ENCODE results near the gene SUGP2.

The SUGP2 gene

DNA sequence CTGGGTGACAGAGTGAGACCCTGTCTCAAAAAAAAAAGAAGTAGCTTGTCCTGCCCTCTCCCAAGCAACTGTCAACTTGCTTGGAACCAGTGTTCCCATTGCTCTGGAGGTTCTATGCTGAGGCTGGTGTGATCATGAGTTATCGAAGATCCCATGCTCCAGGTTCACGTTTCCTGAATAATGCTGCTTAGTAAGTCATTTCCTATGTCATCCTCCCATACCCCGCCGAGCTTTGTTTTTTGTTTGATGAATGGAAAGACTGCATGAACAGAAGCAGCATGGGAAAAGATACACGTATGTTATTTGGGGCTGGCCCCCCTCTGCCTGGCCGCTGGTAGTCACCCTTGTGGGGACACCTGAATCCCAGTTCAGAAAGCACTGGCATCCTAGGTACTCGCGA, 41.8 kb upstream of the SUGP2 start:
- no peak overlapping the region for H3K4me3 ChIP-seq (replicated peaks in 1 of 2; ENCODE audit: low read depth in 2 of 2, low read length in 2 of 2)
- DNase-seq (ENCODE audit: low read depth in 2 of 2) = no peak
- TF ChIP-seq, protein P1, sequence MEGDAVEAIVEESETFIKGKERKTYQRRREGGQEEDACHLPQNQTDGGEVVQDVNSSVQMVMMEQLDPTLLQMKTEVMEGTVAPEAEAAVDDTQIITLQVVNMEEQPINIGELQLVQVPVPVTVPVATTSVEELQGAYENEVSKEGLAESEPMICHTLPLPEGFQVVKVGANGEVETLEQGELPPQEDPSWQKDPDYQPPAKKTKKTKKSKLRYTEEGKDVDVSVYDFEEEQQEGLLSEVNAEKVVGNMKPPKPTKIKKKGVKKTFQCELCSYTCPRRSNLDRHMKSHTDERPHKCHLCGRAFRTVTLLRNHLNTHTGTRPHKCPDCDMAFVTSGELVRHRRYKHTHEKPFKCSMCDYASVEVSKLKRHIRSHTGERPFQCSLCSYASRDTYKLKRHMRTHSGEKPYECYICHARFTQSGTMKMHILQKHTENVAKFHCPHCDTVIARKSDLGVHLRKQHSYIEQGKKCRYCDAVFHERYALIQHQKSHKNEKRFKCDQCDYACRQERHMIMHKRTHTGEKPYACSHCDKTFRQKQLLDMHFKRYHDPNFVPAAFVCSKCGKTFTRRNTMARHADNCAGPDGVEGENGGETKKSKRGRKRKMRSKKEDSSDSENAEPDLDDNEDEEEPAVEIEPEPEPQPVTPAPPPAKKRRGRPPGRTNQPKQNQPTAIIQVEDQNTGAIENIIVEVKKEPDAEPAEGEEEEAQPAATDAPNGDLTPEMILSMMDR (IDR thresholded peaks at IDR 0.05; ENCODE audit: low read depth, low read length) = no peak

DNA sequence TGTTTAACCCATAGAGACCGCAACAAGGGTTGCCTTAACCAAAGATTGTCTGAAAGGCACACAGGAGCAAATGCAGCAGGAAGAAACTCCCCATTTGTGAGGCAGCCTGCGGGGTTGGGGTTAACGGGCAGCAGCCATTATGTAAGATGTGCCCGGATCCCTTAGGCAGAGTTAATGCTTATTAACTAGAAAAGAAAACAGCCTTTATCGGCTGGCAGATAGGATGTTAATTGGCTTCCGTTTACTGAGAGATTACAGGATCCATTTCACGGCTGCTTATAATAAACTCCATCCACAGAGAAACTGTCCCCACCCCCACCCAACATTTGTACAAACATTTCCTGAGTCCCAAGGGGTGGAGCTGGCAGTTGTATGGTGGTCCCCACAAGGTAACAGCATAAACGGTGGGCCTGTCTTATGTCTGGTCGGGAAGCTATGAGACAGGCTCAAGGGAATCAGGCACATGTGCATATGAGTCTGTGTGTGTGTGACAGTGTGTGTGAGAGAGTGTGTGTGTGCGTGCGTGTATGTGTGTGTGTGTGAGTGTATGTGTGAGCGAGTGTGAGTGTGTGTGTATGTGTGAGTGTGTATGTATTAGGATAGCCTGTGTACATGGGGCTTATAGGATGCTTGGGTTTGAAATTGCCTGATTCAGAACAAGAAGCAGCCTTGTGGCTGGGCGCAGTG, 41.0 kb upstream of the SUGP2 start:
- no peak overlapping the region for H3K4me3 ChIP-seq (replicated peaks in 1 of 2; ENCODE audit: low read depth in 2 of 2, low read length in 2 of 2)
- DNase-seq (ENCODE audit: low read depth in 2 of 2) = no peak
- TF ChIP-seq, protein P1 (IDR thresholded peaks at IDR 0.05; ENCODE audit: low read depth, low read length) = no peak

DNA sequence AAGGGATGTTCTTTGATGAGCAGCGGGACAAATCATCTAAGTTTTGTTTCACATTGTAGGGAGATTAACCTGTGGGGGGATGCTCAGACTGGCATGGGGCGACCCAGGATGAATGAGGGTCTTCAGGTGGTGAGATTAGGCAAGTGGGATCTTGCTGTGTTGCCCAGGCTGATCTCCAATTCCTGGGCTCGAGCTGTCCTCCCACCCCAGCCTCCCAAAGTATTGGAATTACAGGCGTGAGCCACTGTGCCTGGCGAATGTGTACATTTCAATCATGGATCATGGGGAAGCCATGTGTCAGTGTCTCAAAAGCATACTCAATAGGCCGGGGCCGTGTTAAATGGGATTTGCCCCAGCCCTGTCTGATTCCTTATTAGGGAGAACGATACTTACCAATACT, 38.6 kb upstream of the SUGP2 start:
- no peak for DNase-seq (ENCODE audit: low read depth in 2 of 2)
- TF ChIP-seq, protein P1 (IDR thresholded peaks at IDR 0.05; ENCODE audit: low read depth, low read length) = no peak

DNA sequence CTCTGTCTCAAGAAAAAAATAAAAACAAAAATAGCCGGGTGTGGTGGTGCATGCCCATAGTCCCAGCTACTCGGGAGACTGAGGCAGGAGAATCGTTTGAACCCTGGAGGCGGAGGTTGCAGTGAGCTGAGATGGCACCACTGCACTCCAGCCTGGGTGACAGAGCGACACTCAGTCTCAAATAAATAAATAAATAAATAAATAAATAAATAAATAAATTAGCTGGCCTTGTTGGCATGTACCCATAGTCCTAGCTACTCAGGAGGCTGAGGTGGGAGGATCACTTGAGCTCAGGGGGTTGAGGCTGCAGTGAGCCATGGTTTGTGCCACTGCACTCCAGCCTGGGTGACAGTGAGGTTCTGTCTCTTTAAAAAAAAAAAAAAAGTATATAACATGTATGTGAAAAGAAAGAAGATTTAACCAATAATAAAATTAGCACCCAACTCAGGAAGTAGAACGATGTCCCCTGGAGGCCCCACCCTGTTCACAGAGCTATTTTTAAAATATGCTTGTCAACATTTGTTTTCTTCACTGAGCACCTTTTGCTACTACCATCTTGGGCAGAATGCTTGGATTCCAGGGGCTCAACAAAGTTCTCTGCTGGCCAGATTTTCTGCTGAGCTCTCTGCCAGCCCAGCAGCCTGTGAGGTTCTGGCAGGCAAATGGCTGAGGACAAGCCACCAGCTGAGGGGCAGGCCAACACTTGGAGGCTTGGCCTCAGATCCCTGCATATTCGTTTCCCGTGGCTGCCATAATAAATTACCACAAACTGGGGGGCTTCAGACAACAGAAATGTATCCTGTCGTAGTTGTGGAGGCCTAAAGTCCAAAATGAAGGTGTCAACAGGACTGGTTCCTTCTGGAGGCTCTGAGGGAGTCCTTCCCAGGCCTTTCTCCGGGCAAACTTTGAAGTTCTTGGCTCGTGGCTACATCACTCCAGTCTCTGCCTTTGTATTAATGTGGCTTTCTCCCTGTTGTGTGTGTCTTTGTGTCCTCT, 35.6 kb upstream of the SUGP2 start:
- TF ChIP-seq, protein P1 (IDR thresholded peaks at IDR 0.05; ENCODE audit: low read depth, low read length) = no peak
- H3K4me3 ChIP-seq (replicated peaks in 1 of 2; ENCODE audit: low read depth in 2 of 2, low read length in 2 of 2) = no peak overlapping the region
- no peak for DNase-seq (ENCODE audit: low read depth in 2 of 2)

More for the DNA sequence above, 38.6 kb upstream of the SUGP2 start:
- H3K4me3 ChIP-seq (replicated peaks in 1 of 2; ENCODE audit: low read depth in 2 of 2, low read length in 2 of 2) = no peak overlapping the region

DNA sequence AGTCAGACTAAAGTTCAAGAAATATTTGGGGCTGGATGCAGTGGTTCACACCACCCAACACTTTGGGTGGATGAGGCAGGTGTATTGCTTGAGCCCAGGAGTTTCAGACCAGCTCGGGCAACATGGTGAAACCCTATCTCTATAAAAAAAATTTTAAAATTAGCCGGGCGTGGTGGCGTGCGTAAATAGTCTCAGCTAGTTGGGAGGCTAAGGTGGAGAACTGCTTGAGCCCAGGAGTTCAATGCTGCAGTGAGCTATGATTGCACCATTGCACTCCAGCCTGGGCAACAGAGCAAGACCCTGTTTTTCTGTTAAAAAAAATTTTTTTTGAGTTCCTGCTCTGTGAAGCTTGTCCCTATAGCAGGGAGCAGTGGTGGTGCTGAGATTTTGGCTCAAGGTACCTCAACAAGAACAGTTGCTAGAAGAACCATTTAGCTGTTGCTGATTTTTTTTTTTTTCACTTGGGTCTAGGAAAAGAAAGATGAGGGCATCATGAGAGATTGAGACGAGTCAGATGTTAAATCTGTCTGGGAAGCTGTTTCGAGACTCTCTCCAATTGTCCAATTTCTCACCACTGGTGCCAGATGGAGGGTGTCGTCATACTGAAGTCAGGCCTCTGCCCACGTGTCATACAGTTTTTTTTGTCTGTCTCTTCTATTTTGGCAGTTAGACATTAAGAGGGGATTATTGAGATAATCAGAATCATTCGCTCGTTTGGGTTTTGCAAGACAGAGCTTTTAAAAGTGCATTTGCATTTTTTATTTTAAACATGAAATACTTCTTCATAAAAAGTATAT, 34.2 kb upstream of the SUGP2 start:
- TF ChIP-seq, protein P1 (IDR thresholded peaks at IDR 0.05; ENCODE audit: low read depth, low read length) = no peak

More for the DNA sequence above, 34.2 kb upstream of the SUGP2 start:
- DNase-seq (ENCODE audit: low read depth in 2 of 2) = peak in 1 of 2 donors; percentile 34
- no peak overlapping the region for H3K4me3 ChIP-seq (replicated peaks in 1 of 2; ENCODE audit: low read depth in 2 of 2, low read length in 2 of 2)

Measured in cardiac fibroblast (primary cell).